NCI-H1436 treated with DMSO at 0.1 percent for 48 hours (cell line): Measurements from ENCODE around the gene TBC1D16.
"Not testable (repeated sequence)": the region's sequence is repeated elsewhere in the genome, so short reads cannot be mapped to it uniquely, and the experiment has no call there.

Source experiments
- DNase-seq: peaks from one replicate; lab custom pipeline; 2025; lab: John Stamatoyannopoulos, UW

Gene TBC1D16

GRCh38 chr17:79975498-79976134, 60.1 kb downstream of the TBC1D16 start:
- DNase-seq = no peak

GRCh38 chr17:79974566-79975497, 60.8 kb downstream of the TBC1D16 start:
- DNase-seq = no peak

DNA sequence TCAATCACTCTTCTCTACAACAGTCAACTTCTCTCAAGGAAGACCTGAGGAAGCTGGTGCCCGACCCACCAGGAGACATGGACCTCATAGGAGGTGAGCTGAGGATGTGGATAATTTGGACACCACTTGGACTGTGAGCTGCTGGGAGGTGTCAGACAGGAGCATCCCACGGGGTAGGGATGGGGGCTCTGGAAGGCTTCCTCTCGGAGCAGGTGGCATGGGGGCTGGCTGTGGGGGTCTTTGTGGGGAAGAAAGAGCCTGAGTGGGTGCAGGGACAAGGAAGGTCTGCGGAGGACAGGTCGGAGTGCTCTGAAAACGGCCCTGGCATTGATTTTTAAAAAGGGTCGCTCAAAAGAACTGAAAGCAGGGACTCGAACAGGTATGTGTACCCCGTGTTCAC, 64.0 kb downstream of the TBC1D16 start:
- DNase-seq = no peak

DNA sequence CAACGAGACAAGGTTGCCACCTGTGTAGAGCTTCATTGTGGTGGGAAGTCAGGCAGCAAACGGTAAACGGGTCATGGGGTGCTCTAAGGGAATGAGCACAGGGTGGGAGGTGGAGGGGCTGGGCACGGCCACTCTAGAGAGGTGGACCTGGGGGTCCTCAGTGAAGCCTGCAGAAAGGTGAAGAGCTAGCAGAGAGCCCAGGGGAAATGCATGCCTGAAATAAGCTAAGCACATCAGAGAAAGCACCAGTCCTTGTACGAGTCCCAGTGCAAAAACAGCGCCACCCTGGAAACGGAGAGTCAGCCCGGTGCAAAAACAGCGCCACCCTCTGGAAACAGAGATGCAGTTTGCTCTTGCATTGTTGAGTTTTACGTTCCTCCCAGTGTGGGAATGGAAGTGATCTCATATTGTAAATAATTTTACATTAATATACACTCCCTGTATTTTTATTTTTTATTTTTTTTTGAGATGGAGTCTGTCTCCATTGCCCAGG, 65.0 kb downstream of the TBC1D16 start:
- no peak for DNase-seq

- DNase-seq = no peak
Observed at GRCh38 chr17:79969906-79970305, 65.8 kb downstream of the TBC1D16 start.

- no peak for DNase-seq
Observed at GRCh38 chr17:79968116-79968515, 67.6 kb downstream of the TBC1D16 start.

DNA sequence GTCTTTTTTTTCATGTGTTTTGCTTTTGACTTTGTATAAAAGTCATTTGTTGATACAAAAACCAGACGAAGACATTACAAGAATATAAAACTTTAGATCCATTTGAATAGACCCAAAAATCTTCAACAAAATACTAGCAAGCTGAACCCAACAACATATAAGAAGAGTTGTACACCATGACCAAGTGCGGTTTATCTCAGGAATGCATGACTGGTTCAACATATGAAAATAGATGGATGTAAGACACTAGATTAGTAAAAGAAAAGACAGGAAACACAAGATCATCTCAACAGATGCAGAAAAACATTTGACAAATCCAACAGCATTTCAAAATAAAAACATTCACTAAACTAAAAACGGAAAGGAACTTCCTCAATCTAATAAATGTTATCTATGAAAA, 69.0 kb downstream of the TBC1D16 start:
- no peak for DNase-seq

DNA sequence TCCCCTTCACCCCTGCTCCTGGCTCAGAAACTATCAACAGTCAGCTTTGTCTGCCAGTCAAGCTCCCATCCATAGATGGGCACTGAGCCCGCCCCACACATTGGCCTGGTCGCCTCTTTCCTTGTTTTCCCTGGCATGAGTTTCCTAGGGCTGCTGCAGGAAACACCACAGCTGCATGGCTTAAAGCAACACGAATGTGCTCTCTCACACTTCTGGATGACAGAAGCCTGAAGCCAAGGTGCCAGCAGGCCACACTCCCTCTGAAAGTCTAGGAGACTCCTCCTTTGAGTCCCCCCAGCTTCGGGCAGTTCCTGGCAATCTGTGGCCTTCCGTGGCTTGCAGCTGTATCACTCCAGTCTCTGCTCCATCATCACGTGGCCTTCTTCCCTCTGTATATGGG, 69.9 kb downstream of the TBC1D16 start:
- DNase-seq = no peak

- DNase-seq = not testable (repeated sequence)
Observed at GRCh38 chr17:79962467-79962866, 73.2 kb downstream of the TBC1D16 start.

DNA sequence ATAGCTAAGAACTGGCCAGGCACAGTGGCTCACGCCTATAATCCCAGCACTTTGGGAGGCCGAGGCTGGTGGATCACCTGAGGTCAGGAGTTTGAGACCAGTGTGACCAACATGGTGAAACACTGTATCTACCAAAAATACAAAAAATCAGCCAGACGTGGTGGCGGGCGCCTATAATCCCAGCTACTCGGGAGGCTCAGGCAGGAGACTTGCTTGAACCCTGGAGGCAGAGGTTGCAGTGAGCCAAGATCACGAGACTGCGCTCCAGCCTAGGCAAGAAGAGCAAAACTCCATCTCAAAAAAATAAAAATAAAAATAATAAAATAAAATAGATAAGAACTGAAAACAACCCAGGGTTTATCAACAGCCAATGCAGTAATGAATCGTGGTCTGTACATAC, 74.1 kb downstream of the TBC1D16 start:
- not testable (repeated sequence) for DNase-seq

DNA sequence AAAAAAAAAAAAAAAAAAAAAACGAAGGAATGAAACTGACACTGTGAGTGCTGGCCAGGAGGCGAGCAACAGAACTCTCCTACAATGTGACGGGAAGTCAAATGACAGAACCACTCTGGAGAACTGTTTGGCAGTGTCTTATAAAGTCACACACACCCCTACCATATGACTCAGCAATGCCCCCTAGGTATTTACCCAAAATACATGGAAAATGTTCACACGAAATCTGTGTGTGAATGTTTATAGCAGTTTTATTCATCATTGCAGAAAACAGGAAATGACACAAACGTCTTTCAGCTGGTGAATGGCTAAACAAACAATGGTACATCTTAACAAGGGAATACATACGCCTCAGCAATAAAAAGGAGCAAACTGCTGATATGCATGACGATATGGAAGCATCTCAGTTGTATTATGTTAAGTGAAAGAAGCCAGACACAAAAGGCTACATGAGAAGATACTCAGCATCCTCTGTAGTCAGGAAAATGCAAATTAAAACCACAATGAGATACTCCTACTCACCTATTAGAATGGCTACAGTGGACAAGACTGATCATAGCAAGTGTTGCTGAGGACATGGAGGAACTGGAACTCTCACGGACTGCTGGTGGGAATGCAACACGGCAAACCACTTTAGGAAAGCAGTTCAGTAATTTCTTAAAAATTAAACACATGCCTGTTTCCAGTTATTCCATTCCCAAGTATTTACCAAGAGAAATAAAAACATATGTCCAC, 74.7 kb downstream of the TBC1D16 start:
- DNase-seq = no peak

DNA sequence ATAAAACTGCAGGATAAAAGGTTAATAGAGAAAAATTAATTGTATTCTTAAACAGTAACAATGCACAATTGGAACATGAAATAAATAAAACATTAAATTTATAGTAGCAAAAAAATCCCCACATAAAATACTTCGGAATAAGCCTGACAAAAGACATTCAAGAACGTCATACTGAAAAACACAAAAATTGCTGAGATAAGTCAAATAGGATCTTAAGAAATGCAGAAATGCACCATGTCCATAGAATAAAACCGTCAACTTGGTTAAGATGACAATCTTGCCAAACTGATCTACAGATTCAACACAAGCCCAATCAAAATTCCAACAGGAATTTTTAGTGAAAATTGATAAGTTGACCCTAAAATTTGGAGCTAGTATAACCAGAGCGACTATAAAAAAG, 76.6 kb downstream of the TBC1D16 start:
- DNase-seq = no peak

- DNase-seq = no peak
Observed at GRCh38 chr17:79956853-79957252, 78.8 kb downstream of the TBC1D16 start.

DNA sequence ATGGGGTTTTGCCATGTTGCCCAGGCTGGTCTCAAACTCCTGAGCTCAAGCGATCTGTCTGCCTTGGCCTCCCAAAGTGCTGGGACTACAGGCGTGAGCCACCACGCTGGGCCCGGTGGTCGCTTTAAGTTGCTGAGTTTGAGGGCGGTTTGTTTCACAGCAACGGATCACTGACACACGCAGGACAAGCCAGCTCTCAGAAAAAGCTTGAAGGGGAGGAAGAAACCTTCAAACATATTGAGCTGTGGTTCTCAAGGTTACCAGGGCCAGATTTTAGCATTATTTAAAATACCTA, 79.3 kb downstream of the TBC1D16 start:
- not testable (repeated sequence) for DNase-seq

DNA sequence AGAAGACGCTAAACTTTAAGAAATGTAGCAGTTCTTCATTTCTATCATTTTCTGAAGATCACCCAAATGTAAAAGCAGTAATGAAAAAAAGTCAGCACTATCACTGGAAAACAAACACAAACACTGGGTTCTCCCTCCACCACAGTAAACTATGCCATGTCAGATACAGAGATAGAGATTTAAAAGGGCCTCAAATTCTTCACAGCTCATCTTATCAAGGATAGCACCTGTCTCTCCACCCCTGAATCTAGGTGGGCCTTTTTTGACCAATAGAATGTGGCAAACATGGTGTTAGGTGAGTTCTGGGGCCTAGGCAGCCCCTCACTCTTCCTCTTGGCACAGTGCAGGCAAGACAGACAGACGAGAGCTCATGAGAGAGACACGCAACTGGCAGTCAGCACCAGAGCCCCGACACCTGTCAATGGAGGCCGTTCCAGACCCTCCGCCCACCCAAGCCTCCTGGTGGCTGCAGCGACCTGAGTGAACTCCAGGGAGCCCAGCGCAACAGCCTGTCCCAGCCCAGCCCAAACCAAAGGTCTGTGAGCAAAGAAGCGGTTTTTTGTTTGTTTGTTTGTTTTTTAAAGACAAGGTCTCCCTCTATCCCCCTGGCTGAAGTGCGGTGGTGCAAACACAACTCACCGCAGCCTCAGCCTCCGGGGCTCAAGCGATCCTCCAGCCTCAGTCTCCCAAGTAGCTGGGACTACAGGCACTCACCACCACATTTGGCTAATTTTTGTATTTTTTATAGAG, 79.8 kb downstream of the TBC1D16 start:
- no peak for DNase-seq

DNA sequence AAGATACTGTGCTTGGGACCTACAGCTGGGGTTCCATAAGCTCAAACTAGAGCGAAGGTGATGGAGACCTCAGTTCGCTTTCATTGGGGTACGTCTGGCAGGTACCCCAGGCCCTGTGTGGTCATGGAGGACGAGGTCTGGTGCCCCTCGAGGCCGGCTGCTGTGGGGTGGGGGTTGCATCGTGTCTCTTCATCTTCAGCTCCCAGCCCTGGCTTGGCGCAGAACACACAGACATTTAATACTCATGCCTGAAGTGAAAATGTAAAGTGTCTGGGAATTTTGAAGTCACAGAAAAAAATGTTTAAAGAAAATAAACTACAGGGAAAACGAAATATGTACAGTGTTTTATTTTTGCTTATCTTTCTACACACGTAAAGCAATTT, 80.5 kb downstream of the TBC1D16 start:
- no peak for DNase-seq

DNA sequence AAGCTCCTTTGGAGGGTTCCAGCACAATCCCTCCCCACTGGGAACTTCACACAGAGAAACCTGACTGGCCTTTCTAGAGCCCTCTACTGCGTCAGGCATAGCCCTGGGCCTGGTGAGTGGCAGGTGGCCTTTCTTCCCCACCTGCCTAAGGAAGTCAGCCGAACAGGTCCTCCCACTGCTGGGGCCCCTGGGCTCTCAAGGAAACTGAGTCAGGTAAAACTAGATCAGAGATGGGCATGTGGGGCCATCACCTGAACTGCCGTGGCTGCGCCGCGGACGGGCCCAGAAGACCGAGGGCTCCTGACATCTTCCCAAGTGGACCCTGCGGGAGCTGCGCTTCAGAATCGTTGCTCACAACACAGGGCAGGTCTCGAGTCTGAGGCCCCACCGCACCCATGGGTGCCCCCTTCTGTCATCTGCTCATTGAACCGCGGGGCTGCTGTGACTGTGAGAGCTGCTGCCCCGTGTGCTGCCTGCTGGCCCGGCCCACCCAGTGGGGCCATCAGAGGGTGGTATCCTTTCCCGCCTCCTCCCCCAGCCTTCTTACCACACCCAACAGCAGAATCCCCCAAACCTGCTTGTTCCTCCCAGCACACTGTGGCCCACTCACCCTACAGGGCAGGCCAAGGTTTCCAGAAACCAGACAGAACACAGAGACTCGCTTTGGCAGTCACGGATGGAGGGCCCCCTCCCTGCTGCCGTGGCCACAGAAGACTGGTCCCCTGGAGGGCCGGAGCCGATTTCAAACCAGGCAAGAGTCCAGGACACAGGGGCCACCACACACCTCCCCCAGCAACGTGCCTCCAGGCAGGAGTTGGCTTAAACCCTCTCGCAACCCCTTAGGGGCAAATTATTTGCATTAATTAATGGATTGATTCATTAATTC, 81.1 kb downstream of the TBC1D16 start:
- DNase-seq = no peak

DNA sequence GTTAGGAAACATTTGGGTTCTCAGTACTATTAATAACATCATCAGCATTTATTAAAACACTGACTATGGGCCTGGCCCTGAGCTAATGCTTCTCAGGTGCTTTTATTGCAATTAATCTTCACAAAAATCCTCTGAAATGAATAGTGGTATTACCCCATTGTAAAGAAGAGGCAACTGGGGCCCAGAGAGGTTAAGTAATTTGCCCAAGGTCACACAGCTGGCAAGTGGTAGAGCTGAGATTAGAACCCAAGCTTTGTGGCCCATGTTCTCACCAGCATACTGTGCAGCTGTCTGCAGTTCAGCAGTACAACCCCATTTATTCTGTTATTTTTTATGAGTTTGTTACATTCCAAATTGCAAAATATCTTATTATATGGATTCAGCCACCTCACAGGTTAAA, 82.3 kb downstream of the TBC1D16 start:
- no peak for DNase-seq

DNA sequence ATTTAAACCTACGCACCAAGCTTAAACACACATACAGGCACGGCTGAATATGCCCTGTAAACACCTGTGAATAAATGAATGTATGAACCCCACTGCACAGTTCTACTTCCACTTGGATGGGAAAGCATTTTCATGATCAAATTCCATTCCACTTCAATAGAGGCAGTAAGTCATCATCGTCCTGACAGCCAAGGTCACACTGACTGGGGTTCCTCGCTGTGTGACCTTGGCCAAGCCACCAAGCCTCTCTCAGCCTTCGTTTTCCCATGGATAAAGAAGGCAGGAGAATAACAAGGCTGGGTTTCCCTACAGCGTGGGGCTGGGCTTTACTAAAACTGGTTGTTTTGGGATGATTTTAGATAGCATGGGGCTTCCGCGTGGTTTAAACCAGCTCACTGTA, 82.8 kb downstream of the TBC1D16 start:
- DNase-seq = no peak

DNA sequence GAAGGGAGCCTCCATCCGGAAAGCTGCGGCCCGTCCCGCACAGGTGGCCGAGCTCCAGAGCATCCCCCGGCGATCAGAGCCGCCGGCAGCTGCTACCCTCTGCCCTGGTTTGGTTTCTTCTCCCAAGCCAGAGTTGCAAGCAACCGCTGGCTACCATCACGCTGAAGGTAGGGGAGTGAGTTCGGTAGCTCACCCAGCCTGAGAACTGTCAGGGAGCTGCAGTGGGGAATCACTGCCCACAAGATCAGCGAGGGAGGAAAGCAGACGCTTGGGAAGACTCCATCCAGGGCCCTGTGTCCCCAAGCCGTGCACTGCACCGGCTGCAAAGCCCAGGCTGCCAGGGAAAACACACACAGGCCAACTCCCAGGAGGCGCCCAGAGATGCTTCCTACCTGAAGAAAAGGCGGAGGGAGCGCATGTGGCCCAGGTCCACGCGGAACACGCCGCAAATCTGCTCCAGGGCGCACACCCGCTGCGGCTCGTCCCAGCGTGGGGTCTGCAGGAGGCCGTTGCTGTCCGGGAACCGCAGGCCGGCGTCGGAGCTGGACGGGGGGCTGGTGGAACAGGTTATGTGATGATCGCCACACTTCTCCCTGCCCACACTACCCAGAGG, 83.3 kb downstream of the TBC1D16 start:
- DNase-seq = no peak
